GM18505 (cell line): ENCODE data around the gene FAHD1.
"Not testable (repeated sequence)": the region's sequence is repeated elsewhere in the genome, so short reads cannot be mapped to it uniquely, and the experiment has no call there.

Experiments
- ATAC-seq: cut with Tn5 transposase; IDR thresholded peaks from one replicate; pipeline ENCODE4 v1.9.1; 2021; ENCODE audit not compliant: unreplicated experiment
- POLR2A ChIP-seq: IDR thresholded peaks from 4 replicates; pipeline ENCODE4 v1.6.1; 2011; ENCODE audit warnings: borderline replicate concordance; ENCODE audit not compliant: insufficient read depth, insufficient read length; ENCODE audit errors: extremely low read depth

FAHD1 gene

DNA sequence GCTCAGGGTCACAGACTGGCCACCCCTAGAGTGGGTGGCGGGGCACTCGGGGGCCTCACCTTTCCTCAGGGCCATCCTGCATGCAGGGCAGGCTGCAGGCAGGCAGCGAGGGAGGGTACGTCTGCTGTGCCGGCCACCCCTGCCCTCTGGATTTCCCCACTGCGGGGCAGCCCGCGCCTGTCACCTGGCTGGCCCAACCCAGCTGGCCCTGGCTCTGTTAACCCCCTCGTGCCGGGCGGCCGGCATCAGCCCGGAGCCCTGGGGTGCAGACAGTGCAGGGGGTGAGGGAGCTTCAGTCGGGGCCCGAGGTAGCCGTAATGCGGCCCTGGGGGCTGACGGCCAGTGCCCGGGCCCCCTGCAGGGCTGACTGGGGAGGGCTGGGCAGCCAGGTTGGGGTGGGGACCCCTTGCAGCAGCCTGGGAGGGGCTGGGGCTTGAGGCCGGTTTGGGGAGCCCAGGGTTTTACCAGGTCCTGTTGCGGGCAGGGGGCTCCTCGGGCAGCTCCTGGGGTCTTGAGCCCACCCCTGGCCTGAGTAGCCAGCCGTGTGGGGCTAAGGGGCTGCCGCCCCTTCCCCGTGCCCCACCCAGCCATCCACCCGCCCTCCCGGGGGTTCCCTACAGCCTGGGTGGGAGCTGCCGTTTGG, 33.3 kb upstream of the FAHD1 start, which contains the start of gene IGFALS:
Gene IGFALS (minus strand): TSS at position 128 of the 643 bp plus-strand sequence. CDS start 53 bp downstream, at position 75.
- no peak for TF ChIP-seq POLR2A
- ATAC-seq: no peak

DNA sequence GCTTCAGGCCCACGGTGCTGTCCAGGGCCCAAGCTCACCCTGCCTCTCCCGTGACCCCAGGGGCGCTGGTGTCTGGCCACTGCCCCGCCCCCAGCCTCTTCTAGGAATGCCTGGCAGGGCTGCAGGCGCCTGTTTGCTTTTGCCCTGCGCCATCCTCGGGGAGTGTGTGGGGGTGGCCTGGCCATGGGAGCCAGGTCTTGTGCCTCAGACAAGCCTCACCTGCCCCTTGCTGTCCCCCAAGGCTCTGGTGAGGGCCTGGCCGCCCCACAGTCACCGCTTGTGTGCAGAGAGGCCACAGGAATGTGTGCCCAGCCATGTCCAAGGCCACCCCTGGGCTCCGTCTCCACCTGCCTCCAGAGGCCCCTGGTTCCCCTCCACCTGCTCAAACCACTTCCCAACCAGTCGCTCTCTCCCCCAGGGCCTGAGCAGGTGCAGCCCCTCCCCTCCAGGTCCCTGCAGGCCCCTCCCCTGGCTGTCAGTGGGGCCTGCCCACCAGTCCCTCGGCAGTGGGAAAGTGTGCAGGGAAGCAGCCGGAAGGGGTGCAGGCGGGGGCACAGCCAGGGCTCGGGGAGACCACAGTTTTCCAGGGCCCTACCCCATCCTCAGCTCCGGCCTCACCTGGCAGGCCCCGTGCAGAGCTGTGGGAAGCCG, 32.7 kb upstream of the FAHD1 start:
- ATAC-seq: no peak
- TF ChIP-seq POLR2A: no peak

DNA sequence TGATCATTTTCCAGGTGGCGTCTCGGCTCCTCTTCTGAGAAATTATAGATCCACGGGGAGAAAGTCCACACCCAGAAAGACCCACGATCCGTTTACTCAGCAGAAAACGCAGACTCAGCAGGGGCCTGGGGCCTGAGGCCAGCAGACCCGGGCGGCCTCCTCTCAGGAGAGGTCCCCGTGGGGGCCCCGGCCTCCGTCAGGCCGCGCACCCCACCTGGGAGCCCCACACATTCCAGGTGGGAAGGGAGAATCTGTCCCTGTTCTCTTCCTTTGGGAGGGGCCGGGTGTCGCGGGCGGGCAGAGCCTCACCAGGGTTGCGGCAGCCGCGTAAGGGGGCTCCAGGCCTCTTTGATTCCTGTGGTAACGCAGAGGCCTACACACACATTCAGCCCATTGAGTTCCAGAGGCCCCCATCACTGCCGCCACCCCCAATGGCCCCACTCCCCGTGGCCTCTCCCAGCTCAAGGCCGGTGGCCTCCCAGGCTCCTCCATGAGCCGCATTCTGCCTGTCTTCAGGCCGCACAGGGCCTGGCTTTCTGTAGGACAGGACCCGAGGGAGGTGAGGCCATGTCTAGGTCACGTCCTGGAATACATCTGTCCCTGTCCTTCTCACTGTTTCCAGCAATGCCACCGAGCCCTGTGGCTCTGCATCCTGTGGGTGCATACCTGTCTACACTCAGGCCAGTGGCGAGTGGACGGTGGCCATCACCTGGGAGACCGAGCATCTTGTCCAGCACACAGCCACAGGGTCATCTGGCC, 31.9 kb upstream of the FAHD1 start:
- no peak for ATAC-seq
- TF ChIP-seq POLR2A: no peak

DNA sequence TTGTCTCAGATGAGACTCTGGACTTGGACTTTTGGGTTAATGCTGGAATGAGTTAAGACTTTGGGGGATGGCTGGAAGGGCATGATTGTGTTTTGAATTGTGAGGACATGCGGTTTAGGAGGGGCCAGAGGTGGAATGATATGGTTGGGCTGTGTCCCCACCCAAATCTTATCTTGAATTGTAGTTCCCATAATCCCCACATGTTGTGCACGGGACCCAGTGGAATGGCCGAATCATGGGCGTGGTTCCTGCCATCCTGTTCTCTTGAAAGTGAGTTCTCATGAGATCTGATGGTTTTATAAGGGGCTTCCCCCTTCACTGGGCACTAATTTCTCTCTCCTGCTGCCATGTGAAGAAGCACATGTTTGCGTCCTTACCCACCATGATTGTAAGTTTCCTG, 27.7 kb upstream of the FAHD1 start:
- ATAC-seq: not testable (repeated sequence)

DNA sequence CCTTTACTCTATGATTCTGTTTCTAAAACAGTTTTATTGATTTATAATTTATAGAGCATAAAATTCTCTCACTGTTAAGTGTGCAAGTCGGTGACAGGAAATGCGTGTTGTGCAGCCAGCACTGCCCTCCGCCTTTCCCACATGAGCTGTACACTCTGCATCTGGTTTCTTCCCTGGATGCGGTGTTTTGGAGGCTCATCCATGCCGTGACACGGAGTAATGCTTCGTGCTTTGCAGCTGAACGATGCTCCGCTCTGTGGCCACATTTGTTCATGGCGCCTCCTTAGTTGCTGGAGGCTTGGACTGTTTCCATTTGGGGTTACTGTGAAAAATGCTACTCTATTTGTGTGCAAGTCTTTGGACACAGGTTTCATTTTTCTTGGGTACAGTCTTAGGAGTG, 26.3 kb upstream of the FAHD1 start:
- no peak for TF ChIP-seq POLR2A
- ATAC-seq: no peak

DNA sequence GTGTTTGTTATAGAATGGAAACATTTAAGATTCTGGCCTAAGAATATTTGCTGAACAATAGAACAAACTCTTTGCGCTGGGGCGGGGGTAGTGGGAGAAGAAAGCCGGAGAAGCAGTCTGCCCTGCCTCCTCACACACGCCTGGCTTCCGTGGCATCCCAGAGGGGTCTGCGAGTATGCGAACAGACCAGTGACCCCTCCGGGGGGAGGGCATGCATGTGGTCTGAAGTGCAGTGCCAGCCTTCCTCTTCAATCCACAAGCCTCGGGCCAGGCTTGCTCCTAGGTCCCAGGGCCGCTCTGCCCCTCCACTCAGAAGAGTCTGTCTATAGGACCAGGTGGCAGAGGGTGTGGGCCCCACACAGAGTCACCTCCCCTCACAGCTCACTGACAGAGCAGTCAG, 19.4 kb upstream of the FAHD1 start:
- no peak for TF ChIP-seq POLR2A
- ATAC-seq: no peak

DNA sequence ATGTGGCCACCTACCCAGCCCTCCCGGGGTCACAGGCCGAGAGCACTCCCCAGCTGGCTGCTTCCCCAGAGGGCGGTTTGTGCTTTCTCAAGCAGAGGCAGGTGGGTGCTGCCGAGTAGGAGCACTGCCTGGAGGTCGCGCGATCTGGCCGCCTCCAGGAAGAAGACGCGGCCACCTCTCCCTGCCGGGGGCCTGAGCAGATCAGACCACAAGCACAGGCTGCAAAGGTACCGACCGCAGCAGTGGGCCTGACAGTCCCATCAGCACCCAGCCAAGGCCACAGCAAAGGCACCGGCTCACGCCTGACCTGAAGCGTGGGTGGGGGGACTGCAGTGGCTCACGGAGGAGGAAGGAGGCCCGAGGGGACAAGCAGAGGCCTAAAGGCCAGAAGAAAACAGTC, 18.3 kb upstream of the FAHD1 start:
- no peak for TF ChIP-seq POLR2A

DNA sequence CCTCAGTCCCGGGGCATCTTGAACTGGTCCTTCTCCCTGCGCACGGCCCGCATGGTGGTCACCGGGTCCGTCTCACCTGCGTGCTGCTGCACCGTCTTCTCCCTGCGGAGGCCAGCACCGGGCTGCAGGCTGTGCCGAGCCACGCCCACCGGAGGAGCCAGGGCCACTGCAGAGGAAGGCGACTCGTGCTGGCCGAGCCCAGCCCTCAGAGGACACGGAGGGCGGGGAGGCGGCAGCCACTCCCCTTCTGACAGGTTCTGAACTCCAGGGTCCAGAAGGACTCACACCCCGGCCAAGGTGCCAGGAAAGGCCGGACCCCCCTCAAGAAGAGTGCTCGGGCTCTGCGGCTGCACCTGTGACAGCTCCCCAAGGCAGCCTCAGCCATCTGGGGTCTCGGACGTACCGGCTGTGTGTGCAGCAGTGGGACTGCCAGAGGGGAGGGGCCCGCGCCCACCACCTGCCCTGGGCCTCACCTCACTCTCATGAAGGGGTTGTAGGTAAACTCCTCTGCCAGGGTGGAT, 17.7 kb upstream of the FAHD1 start:
- ATAC-seq: no peak
- no peak for TF ChIP-seq POLR2A

More for the DNA sequence above, 18.3 kb upstream of the FAHD1 start:
- ATAC-seq: no peak

DNA sequence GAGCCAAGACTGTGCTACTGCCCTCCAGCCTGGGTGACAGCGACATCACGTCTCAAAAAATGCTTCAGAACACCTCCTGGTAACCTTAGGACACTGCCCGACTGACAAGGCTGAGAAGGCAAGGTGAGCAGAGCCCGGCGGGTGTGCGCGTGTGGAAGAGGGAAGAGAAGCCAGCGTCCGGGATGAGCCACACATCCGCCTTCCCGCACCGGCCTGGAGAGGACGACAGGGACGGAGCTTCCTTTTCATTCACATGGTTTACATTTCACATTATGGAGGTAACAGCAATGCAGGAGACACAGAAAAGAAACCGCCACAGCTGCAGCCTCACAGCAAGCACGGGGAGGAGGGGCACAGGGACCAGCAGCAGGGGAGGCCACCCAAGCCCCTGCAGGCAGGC, 16.9 kb upstream of the FAHD1 start:
- TF ChIP-seq POLR2A: no peak
- no peak for ATAC-seq

DNA sequence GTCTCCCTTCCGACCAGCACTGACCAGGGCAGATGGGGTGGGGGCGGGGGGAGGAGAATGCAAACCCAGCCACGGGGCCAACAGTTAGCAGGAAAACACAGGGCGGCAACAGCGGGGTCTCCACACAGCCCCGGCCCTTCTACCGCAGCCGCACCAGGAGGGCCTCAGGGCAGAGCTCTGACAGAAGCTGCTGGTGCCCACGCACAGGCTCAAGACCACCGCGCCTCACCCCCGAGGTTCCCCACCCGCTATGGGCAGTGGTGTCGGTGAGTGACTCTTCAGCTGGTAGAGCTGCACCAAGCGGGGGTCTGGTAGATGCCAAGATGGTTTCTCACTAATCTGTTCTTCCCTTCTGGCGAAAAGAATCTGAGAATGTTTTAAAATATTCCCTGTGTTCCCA, 16.5 kb upstream of the FAHD1 start:
- no peak for ATAC-seq
- TF ChIP-seq POLR2A: no peak

DNA sequence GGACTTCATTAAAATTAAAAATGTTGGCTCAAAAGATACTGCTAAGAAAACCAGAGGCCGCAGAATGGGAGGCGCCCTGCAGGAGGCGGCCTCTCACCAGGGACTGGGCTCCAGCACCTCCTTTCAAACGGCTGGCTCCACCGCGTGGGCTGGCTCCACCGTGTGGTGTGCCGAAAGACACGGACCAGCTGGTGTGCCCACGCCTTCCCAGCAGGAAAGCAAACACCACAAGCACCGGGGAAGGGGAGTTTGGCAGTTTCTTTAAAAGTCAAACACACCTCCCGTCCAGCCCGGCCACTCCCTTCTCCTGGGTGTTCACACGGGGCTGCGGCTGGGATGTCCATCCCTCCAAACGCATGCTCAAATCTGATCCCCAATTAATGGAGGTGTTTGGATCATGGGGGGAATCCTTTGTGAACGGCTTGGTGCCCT, 14.3 kb upstream of the FAHD1 start:
- ATAC-seq: no peak
- no peak for TF ChIP-seq POLR2A

DNA sequence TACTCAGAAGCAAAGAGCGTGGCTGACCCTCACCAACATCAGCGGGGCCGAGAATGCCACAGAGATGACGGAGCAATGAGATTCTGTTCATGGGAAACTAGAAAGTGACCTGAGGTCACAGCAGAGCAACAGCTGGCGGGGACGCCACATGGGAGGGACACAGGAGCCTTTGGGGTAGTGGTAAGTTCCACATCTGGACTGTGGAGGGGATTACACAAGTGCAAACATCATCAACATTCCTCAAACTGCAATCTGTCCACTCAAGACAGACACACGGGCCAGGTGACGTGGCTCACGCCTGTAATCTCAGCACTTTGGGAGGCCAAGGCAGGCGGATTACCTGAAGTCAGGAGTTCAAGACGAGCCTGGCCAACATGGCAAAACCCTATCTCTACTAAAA, 11.5 kb upstream of the FAHD1 start:
- no peak for TF ChIP-seq POLR2A
- ATAC-seq: no peak

DNA sequence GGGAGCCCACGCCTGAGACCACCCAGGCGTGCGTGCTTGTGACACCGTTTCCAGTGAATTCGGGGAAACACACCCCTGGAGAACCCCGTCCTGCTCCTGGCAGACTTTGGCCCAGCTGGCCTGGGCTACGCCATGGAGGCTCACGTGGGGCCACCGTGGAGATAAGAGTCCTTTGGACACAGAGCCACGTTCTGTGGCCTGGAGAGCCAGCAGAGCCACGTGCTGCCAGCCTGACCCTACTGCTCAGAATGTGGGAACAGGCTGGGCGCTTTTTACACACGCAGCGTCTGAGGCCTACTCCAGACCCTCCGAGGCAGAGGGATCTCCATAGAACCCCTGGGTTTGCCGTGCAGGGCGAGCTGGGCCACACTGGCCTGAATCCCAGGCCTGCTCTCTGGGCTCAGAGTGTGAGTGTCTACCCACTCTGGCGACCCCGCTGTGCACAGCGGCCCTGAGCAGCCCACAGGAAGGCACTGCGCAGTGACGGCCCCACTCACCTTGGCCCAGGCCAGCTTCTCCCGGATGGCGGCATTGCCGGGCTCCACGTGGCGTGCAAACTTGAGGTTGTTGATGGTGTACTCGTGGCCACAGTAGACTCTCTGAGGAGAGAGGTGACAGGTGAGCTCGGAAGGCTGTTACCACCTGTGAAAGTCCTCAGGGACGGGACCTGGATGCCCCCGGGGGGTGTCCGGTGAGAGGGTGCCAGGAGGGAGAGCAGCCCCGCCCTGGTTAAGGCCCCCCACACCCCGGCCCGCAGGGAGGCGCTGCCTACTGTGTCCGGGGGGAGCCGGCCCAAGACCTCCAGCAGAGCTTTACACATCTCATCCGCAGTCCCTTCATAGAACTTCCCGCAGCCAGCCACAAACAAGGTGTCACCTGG, 10.4 kb upstream of the FAHD1 start:
- ATAC-seq: no peak

DNA sequence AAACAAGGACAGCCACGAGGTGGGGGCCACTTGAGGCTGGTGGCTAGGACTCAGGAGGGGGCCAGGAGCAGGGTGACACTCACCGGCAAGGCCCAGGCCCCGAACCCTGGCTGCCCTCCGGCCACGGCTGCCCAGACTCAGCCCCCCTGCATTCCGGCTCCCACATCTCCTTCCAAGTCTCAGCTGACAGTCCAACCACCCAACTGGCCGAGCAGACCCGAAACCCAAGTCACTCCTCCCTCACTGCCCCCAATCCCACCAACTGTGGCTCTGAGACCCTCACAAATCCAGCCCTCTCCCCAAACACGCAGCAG, 9.8 kb upstream of the FAHD1 start:
- TF ChIP-seq POLR2A: no peak
- ATAC-seq: no peak

More for the DNA sequence above, 10.4 kb upstream of the FAHD1 start:
- no peak for TF ChIP-seq POLR2A

DNA sequence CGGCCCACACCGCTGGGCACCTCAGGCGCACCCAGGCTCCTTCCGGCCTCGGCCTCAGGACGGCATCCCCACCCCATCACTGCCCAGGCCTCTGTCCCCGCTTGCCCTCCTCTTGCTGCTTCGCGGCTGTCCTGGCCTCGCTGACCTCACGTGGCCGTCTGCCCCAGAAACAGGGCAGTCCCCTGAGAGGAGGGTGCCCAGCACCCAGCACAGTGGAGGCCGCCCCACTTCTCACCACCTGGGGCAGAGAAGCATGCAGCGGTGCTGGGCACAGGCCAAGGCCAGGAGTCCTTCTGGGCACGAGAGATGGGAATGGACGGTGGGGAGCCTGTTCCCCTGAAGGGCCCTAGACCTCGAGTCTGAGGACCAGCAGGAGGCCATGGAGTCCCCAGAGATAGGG, 9.3 kb upstream of the FAHD1 start:
- TF ChIP-seq POLR2A: no peak
- no peak for ATAC-seq
